Measurements from ENCODE around the gene ARID5B. TPM values are rescaled to one million over a fixed set of nuclear protein-coding genes. Genes with fewer than 3 reads are reported as not detected.

The ARID5B gene
- total and polyA plus RNA-seq, 2 donors (not counting 3 experiments of a cell fraction or from before 2014, with no cell fraction given): 5.6 to 8.9 TPM

- no TSS peak for BruUV-seq (replicated peaks)
- Histone ChIP-seq H3K4me2 (ENCODE audit: insufficient read depth, low read length) (no peak overlapping the region), H3K27ac (ENCODE audit: insufficient read depth, low read depth, low read length) (no peak overlapping the region), H3K9ac (replicated peaks; ENCODE audit: extremely low read depth, insufficient read depth, low read length) (no peak overlapping the region), H3K36me3 (ENCODE audit: control insufficient read depth in 2 of 2, extremely low read depth in 1 of 2, insufficient read depth in 2 of 2, low read length in 2 of 2) (no peaks in the 10 kb centered on the region), H3K79me2 (ENCODE audit: control insufficient read depth, insufficient read depth, low read length) (no peaks in the 10 kb centered on the region), H2AFZ (ENCODE audit: low read depth, low read length) (no peak overlapping the region), H4K20me1 (replicated peaks; ENCODE audit: control insufficient read depth, extremely low read depth, insufficient read depth, low read length) (no peaks in the 10 kb centered on the region), H3K4me3 (replicated peaks in 1 of 3; ENCODE audit: insufficient read depth in 1 of 3, low read depth in 1 of 3, low read length in 3 of 3) (no peak overlapping the region), H3K9me3 (replicated peaks; ENCODE audit: control insufficient read depth, insufficient read depth, low read length) (no peaks in the 10 kb centered on the region), H3K9me1 (replicated peaks; ENCODE audit: control insufficient read depth, extremely low read depth, insufficient read depth, low read length) (no peaks in the 10 kb centered on the region), H3K4me1 (ENCODE audit: control insufficient read depth, extremely low read depth, insufficient read depth, low read length) (no peaks in the 10 kb centered on the region), H3K27me3 (ENCODE audit: control insufficient read depth in 2 of 2, insufficient read depth in 2 of 2, low read length in 2 of 2) (no peaks in the 10 kb centered on the region)
- FAIRE-seq (no peak), DNase-seq (ENCODE audit: low read depth, low spot score) (no peak)
- ChIA-PET POLR2A (no interaction called here), CTCF (interaction anchor here (1.0 to 1.1 kb wide), 2 partner anchors 12 to 20 kb away, joined by 3 read pairs; no protein-coding TSS in a partner anchor)
- dilution Hi-C loops (cut with MboI; ENCODE audit: extremely low pct_ligation_motif_present, low sequenced_read_pairs): no loop called here
- TF ChIP-seq CTCF (IDR thresholded peaks at IDR 0.05; ENCODE audit: extremely low read depth in 1 of 2, insufficient read depth in 1 of 2, low read depth in 1 of 2, low read length in 2 of 2) (no peak), EZH2 (IDR thresholded peaks at IDR 0.05; ENCODE audit: borderline replicate concordance, low read depth, low read length, severe bottlenecking) (no peak), JUN (IDR thresholded peaks at IDR 0.05; ENCODE audit: borderline replicate concordance, insufficient read depth, insufficient read length, low read depth) (no peak), POLR2AphosphoS5 (IDR thresholded peaks at IDR 0.05; ENCODE audit: insufficient read depth, low read depth, low read length) (no peak), POLR2A (IDR thresholded peaks at IDR 0.05; ENCODE audit: low read depth, low read length) (no peak), MYC (IDR thresholded peaks at IDR 0.05; ENCODE audit: low read depth, low read length) (no peak), FOS (IDR thresholded peaks at IDR 0.05; ENCODE audit: borderline replicate concordance, insufficient read depth, low read length) (no peak), MAX (IDR thresholded peaks at IDR 0.05; ENCODE audit: insufficient read depth, insufficient read length) (no peak), GATA2 (IDR thresholded peaks at IDR 0.05; ENCODE audit: insufficient read depth, insufficient read length, low read depth, low read length) (no peak)
- intact Hi-C loops (cut with micrococcal nuclease): no loop called here
Measured at GRCh38 chr10:62005281-62005680, 103.8 kb downstream of the ARID5B start.

Measured in endothelial cell of umbilical vein (primary cell).